PC-9 (cell line): ENCODE data around the gene OIT3. TPM values are rescaled to one million over a fixed set of nuclear protein-coding genes. Genes with fewer than 3 reads are reported as not detected.

Experiments used
- BruUV-seq: library from RNA; stranded (reverse); fragments of 400-500 nt; replicated peaks from 2 replicates; lab custom pipeline; 2021; lab: Mats Ljungman, UMichigan
- CTCF ChIA-PET: fragments of 300-600 bp; sonication (Branson Sonifier 250); formaldehyde crosslinking; loops from one replicate; lab custom pipeline; 2022; ENCODE audit warnings: antibody characterized with exemption; lab: Charles Lee
- POLR2A ChIA-PET: fragments of 300-600 bp; sonication (Branson Sonifier 250); formaldehyde crosslinking; loops from one replicate; lab custom pipeline; 2022; ENCODE audit warnings: antibody characterized with exemption; ENCODE audit not compliant: unreplicated experiment; lab: Charles Lee
- DNase-seq, 2 experiments: peaks; one replicate each; pipeline versions ENCODE4 v3.0.0 to v3.0.0-alpha.2; 2015 to 2022; ENCODE audit warnings: mixed read lengths in 1 of 2
- H2AFZ ChIP-seq: fragments of 200-600 bp; sonication (generic); 2 replicates; pipeline ENCODE4 v1.8.1; 2017; ENCODE audit warnings: antibody characterized with exemption
- H3F3A ChIP-seq: fragments of 200-600 bp; sonication (generic); 2 replicates; pipeline ENCODE4 v1.8.1; 2017; ENCODE audit warnings: antibody characterized with exemption, mild to moderate bottlenecking, low read depth; ENCODE audit not compliant: insufficient read depth
- H3K27ac ChIP-seq: fragments of 200-600 bp; sonication (generic); 2 replicates; pipeline ENCODE4 v1.6.1; 2016; ENCODE audit warnings: mixed run types
- H3K27me3 ChIP-seq: fragments of 200-600 bp; sonication (generic); 2 replicates; pipeline ENCODE4 v1.6.1; 2016; ENCODE audit warnings: low read depth, mixed run types; ENCODE audit not compliant: insufficient read depth
- H3K36me3 ChIP-seq: fragments of 200-600 bp; sonication (generic); 2 replicates; pipeline ENCODE4 v1.6.1; 2016; ENCODE audit warnings: low read depth, mixed run types
- H3K4me1 ChIP-seq: fragments of 200-600 bp; sonication (generic); replicated peaks from 2 replicates; pipeline ENCODE4 v1.6.1; 2016; ENCODE audit warnings: mixed run types; ENCODE audit not compliant: insufficient read depth
- H3K4me2 ChIP-seq: fragments of 200-600 bp; sonication (generic); 2 replicates; pipeline ENCODE4 v1.6.1; 2017; ENCODE audit warnings: mixed run types
- H3K4me3 ChIP-seq: fragments of 200-600 bp; sonication (generic); 2 replicates; pipeline ENCODE4 v1.6.1; 2016; ENCODE audit warnings: mixed run types
- H3K79me2 ChIP-seq: fragments of 200-600 bp; sonication (generic); 2 replicates; pipeline ENCODE4 v1.6.1; 2017; ENCODE audit warnings: low read depth, mixed run types
- H3K9me2 ChIP-seq: fragments of 200-600 bp; sonication (generic); 2 replicates; pipeline ENCODE4 v1.8.1; 2017; ENCODE audit warnings: mild to moderate bottlenecking; ENCODE audit not compliant: insufficient read depth
- H3K9me3 ChIP-seq: fragments of 200-600 bp; sonication (generic); 2 replicates; pipeline ENCODE4 v1.8.1; 2016; ENCODE audit warnings: low read depth; ENCODE audit not compliant: insufficient read depth
- H4K20me1 ChIP-seq: fragments of 200-600 bp; sonication (generic); 2 replicates; pipeline ENCODE4 v1.8.1; 2017; ENCODE audit not compliant: insufficient read depth
- EZH2 ChIP-seq: fragments of 200-600 bp; sonication (generic); IDR thresholded peaks from 2 replicates; pipeline ENCODE4 v1.8.0; 2017; ENCODE audit warnings: antibody characterized with exemption, low read depth
- intact Hi-C: fragments of 100-400 bp; cut with micrococcal nuclease; formaldehyde crosslinking; loops from one replicate; pipeline ENCODE4 v1.10.0; 2022; ENCODE audit not compliant: unreplicated experiment
- total RNA-seq: library from RNA; stranded (reverse); gene quantifications from 2 replicates; pipeline ENCODE4 v1.2.3, GENCODE V29; 2021
- TF ChIP-seq, protein P1 (sequence below): fragments of 200-600 bp; sonication (generic); conservative IDR thresholded peaks from 2 replicates; pipeline ENCODE4 v1.6.1; 2017; ENCODE audit warnings: mixed run types, antibody characterized with exemption, mild to moderate bottlenecking, moderate library complexity

Gene OIT3
- total RNA-seq, 1 experiment from 2014 or later: 0.28 TPM

DNA sequence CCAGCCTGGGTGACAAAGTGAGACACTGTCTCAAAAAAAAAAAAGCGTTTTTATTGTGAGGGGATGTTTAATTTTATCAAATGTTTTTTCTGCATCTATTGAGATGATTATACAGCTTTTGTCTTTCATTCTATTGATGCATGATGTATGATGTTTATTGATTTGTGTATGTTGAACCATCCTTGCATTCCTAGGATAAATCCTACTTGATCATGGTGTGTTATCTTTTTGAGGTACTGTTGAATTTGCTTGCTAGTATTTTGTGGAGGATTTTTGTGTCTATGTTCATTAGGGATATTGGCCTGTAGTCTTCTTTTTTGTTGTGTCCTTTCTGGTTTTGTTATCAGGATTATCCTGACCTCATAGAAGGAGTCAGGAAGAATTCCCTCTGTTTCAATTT lies 83.3 kb downstream of the OIT3 start:
- POLR2A ChIA-PET: interaction anchor here (0.6 kb wide), 1 partner anchor 48 kb away, joined by 10 read pairs; no protein-coding TSS in a partner anchor
- CTCF ChIA-PET: no interaction called here
- no peak for TF ChIP-seq EZH2
- TF ChIP-seq, protein P1, sequence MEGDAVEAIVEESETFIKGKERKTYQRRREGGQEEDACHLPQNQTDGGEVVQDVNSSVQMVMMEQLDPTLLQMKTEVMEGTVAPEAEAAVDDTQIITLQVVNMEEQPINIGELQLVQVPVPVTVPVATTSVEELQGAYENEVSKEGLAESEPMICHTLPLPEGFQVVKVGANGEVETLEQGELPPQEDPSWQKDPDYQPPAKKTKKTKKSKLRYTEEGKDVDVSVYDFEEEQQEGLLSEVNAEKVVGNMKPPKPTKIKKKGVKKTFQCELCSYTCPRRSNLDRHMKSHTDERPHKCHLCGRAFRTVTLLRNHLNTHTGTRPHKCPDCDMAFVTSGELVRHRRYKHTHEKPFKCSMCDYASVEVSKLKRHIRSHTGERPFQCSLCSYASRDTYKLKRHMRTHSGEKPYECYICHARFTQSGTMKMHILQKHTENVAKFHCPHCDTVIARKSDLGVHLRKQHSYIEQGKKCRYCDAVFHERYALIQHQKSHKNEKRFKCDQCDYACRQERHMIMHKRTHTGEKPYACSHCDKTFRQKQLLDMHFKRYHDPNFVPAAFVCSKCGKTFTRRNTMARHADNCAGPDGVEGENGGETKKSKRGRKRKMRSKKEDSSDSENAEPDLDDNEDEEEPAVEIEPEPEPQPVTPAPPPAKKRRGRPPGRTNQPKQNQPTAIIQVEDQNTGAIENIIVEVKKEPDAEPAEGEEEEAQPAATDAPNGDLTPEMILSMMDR: no peak
- Histone ChIP-seq H3K27ac (no peak overlapping the region), H3K27me3 (no peaks in the 10 kb centered on the region), H3K4me1 (no peaks in the 10 kb centered on the region), H3K9me2 (no peaks in the 10 kb centered on the region), H4K20me1 (no peaks in the 10 kb centered on the region), H3K79me2 (no peaks in the 10 kb centered on the region), H3F3A (no peaks in the 10 kb centered on the region), H3K9me3 (peaks cover 14% of the 10 kb centered on the region), H3K4me3 (no peak overlapping the region), H2AFZ (no peak overlapping the region), H3K4me2 (no peak overlapping the region), H3K36me3 (no peaks in the 10 kb centered on the region)
- DNase-seq: no peak
- BruUV-seq: no TSS peak
- intact Hi-C loops: no loop called here

DNA sequence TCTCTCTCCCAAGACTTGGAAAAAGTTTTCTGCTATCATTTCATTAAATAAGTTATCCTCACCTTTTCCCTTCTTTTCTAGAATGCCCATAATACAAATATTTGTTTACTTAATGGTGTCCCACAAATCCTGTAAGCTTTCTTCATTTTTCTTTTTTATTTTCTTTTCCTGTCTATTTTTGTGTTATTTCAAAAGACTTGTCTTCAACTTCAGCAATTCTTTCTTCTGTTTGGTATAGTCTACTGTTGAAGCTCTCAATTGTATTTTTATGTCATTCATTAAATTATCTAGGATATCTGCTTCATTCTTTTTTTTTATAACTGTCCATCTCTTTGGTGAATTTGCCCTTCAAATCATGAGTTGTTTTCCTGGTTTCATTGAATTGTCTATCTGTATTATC lies 86.2 kb downstream of the OIT3 start:
- Histone ChIP-seq H3K4me1 (no peaks in the 10 kb centered on the region), H3K27ac (no peak overlapping the region), H2AFZ (no peak overlapping the region), H3F3A (no peaks in the 10 kb centered on the region), H3K79me2 (no peaks in the 10 kb centered on the region), H3K27me3 (no peaks in the 10 kb centered on the region), H4K20me1 (no peaks in the 10 kb centered on the region), H3K36me3 (no peaks in the 10 kb centered on the region), H3K4me2 (no peak overlapping the region), H3K9me3 (peaks cover 14% of the 10 kb centered on the region), H3K9me2 (no peaks in the 10 kb centered on the region), H3K4me3 (no peak overlapping the region)
- TF ChIP-seq, protein P1: no peak
- TF ChIP-seq EZH2: no peak
- intact Hi-C loops: no loop called here
- DNase-seq: no peak
- ChIA-PET CTCF (no interaction called here), POLR2A (no interaction called here)
- no TSS peak for BruUV-seq

DNA sequence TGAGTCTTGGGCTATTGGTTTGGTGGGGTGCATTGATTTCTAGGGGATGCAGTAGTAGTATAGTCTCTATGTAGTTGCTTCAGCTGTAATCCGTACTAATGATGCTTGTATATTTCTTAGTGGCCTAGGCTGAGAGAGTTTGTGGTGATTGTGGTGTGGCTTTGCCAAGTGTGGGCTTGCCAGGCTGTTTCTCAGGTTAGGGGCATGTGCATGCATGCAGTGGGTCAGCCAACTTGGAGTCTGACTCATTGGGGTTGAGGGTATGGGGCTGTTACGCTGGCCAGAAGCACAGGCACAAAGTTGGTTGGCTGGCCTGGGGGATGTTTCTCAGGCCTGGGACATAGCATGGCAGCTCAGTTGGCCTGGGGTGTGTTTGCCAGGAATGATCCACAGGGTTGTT lies 86.8 kb downstream of the OIT3 start:
- ChIA-PET CTCF (no interaction called here), POLR2A (no interaction called here)
- Histone ChIP-seq H3K27me3 (no peaks in the 10 kb centered on the region), H3K4me1 (no peaks in the 10 kb centered on the region), H3K79me2 (no peaks in the 10 kb centered on the region), H3K4me2 (no peak overlapping the region), H3F3A (no peaks in the 10 kb centered on the region), H2AFZ (no peak overlapping the region), H3K27ac (no peak overlapping the region), H4K20me1 (no peaks in the 10 kb centered on the region), H3K9me2 (no peaks in the 10 kb centered on the region), H3K4me3 (no peak overlapping the region), H3K9me3 (peaks cover 14% of the 10 kb centered on the region), H3K36me3 (no peaks in the 10 kb centered on the region)
- intact Hi-C loops: no loop called here
- no peak for TF ChIP-seq EZH2
- TF ChIP-seq, protein P1: no peak
- no TSS peak for BruUV-seq
- no peak for DNase-seq
